Measurements from ENCODE around the gene FOXP3. TPM values are rescaled to one million over a fixed set of nuclear protein-coding genes. Genes with fewer than 3 reads are reported as not detected.

Gene FOXP3
- polyA plus RNA-seq, 3 donors = 0.10 TPM; not detected in 2

- Histone ChIP-seq H3K9me3 (replicated peaks in 1 of 2; ENCODE audit: control insufficient read depth in 1 of 2, insufficient read depth in 1 of 2, low read length in 2 of 2) (no peaks in the 10 kb centered on the region), H3K27me3 (ENCODE audit: control insufficient read depth in 2 of 2, insufficient read depth in 2 of 2, low read length in 2 of 2) (no peaks in the 10 kb centered on the region), H3K4me2 (replicated peaks; ENCODE audit: extremely low read depth, low read length, poor library complexity, severe bottlenecking) (no peak overlapping the region), H3K4me3 (replicated peaks in 1 of 3; ENCODE audit: low read depth in 2 of 3, low read length in 3 of 3) (no peak overlapping the region), H3K79me2 (ENCODE audit: insufficient read depth, low read length) (no peaks in the 10 kb centered on the region), H3K27ac (ENCODE audit: low read depth in 1 of 2, low read length in 2 of 2) (no peak overlapping the region), H3K36me3 (replicated peaks in 1 of 2; ENCODE audit: control insufficient read depth in 1 of 2, insufficient read depth in 2 of 2, low read length in 2 of 2) (peaks cover 48 to 68% of the 10 kb centered on the region in 2 donors), H2AFZ (ENCODE audit: insufficient read depth, low read depth, low read length, poor library complexity, severe bottlenecking) (no peak overlapping the region), H3K4me1 (ENCODE audit: control insufficient read depth in 1 of 2, insufficient read depth in 2 of 2, low read length in 2 of 2) (peaks cover 9% of the 10 kb centered on the region in 2 donors), H3K9ac (ENCODE audit: insufficient read depth, low read length, poor library complexity, severe bottlenecking) (no peak overlapping the region), H4K20me1 (ENCODE audit: insufficient read depth, low read length) (peaks cover 4% of the 10 kb centered on the region)
- Mint-ChIP-seq H3K27ac (peak overlapping the region in 1 of 7 donors; percentile 49), H3K27me3 (ENCODE audit: low read depth in 3 of 3) (peaks cover 0 to 11% (median 2%) of the 10 kb centered on the region in 3 donors), H3K9me3 (peaks cover 0 to 1% (median 0%) of the 10 kb centered on the region in 7 donors), H3K4me1 (peaks cover 16% of the 10 kb centered on the region), H3K36me3 (peaks cover 49 to 65% of the 10 kb centered on the region in 2 donors), H3K4me3 (no peak overlapping the region)
- WGBS (ENCODE audit: insufficient coverage) = 98% methylated on average over 6 of the region's 6 CpGs
- intact Hi-C loops (cut with micrococcal nuclease) = no loop called here
- DNase-seq = no peak
- no peak for TF ChIP-seq CTCF (IDR thresholded peaks at IDR 0.05)
These were observed 15.4 kb downstream of the FOXP3 start for GRCh38 chrX:49249071-49249470.

- Histone ChIP-seq H3K27me3 (ENCODE audit: control insufficient read depth in 2 of 2, insufficient read depth in 2 of 2, low read length in 2 of 2) (no peaks in the 10 kb centered on the region), H3K4me1 (ENCODE audit: control insufficient read depth in 1 of 2, insufficient read depth in 2 of 2, low read length in 2 of 2) (peaks cover 1% of the 10 kb centered on the region in 2 donors), H2AFZ (ENCODE audit: insufficient read depth, low read depth, low read length, poor library complexity, severe bottlenecking) (no peak overlapping the region), H3K27ac (ENCODE audit: low read depth in 1 of 2, low read length in 2 of 2) (no peak overlapping the region), H3K36me3 (replicated peaks in 1 of 2; ENCODE audit: control insufficient read depth in 1 of 2, insufficient read depth in 2 of 2, low read length in 2 of 2) (peaks cover 55 to 77% of the 10 kb centered on the region in 2 donors), H4K20me1 (ENCODE audit: insufficient read depth, low read length) (peaks cover 4% of the 10 kb centered on the region), H3K4me3 (replicated peaks in 1 of 3; ENCODE audit: low read depth in 2 of 3, low read length in 3 of 3) (no peak overlapping the region), H3K9ac (ENCODE audit: insufficient read depth, low read length, poor library complexity, severe bottlenecking) (no peak overlapping the region), H3K79me2 (ENCODE audit: insufficient read depth, low read length) (no peaks in the 10 kb centered on the region), H3K4me2 (replicated peaks; ENCODE audit: extremely low read depth, low read length, poor library complexity, severe bottlenecking) (no peak overlapping the region), H3K9me3 (replicated peaks in 1 of 2; ENCODE audit: control insufficient read depth in 1 of 2, insufficient read depth in 1 of 2, low read length in 2 of 2) (no peaks in the 10 kb centered on the region)
- WGBS (ENCODE audit: insufficient coverage) = 97% methylated on average over 12 of the region's 28 CpGs
- intact Hi-C loops (cut with micrococcal nuclease) = no loop called here
- peaks cover 8% of the 10 kb centered on the region for H3K4me1 Mint-ChIP-seq
- H3K27ac Mint-ChIP-seq = peak overlapping the region in 1 of 7 donors; percentile 54
- H3K27me3 Mint-ChIP-seq (ENCODE audit: low read depth in 3 of 3) = peaks cover 0 to 11% (median 2%) of the 10 kb centered on the region in 3 donors
- no peak for TF ChIP-seq CTCF (IDR thresholded peaks at IDR 0.05)
- no peak overlapping the region for H3K4me3 Mint-ChIP-seq
- H3K9me3 Mint-ChIP-seq = peaks cover 0 to 1% (median 0%) of the 10 kb centered on the region in 7 donors
- H3K36me3 Mint-ChIP-seq = peaks cover 55 to 74% of the 10 kb centered on the region in 2 donors
- DNase-seq = no peak
These were observed 16.3 kb downstream of the FOXP3 start for GRCh38 chrX:49247916-49248811.

Measured in CD14-positive monocyte (primary cell).